ENCODE data around the gene KPNB1.

DNA sequence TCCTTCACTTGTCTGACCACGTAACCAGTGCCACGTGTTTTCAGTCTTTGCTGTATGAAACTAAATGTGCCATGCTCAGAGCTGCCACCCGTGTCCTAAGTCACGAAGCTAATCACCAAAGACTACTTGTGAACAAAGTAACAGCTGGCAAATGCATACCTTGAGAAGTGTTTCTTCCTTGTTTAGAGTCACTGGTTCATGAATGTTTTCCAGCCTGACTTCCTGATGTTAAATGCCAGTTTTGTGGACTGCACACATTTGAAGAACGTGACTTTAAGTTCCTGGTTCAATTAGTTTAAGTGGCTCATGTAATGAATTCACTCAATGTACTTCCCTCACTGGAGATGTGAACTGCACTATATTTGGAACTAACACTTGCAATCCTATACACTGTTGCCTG lies 19.9 kb upstream of the KPNB1 start:
- TF ChIP-seq, protein P1, sequence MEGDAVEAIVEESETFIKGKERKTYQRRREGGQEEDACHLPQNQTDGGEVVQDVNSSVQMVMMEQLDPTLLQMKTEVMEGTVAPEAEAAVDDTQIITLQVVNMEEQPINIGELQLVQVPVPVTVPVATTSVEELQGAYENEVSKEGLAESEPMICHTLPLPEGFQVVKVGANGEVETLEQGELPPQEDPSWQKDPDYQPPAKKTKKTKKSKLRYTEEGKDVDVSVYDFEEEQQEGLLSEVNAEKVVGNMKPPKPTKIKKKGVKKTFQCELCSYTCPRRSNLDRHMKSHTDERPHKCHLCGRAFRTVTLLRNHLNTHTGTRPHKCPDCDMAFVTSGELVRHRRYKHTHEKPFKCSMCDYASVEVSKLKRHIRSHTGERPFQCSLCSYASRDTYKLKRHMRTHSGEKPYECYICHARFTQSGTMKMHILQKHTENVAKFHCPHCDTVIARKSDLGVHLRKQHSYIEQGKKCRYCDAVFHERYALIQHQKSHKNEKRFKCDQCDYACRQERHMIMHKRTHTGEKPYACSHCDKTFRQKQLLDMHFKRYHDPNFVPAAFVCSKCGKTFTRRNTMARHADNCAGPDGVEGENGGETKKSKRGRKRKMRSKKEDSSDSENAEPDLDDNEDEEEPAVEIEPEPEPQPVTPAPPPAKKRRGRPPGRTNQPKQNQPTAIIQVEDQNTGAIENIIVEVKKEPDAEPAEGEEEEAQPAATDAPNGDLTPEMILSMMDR (IDR thresholded peaks at IDR 0.05): no peak
- TF ChIP-seq POLR2A (IDR thresholded peaks at IDR 0.05): no peak

All from prostate gland (tissue), 2 donors.